Smooth muscle cell (in vitro differentiated cells): ENCODE measurements around the gene ACIN1. TPM values are rescaled to one million over a fixed set of nuclear protein-coding genes. Genes with fewer than 3 reads are reported as not detected.
"Not testable (repeated sequence)": the region's sequence is repeated elsewhere in the genome, so short reads cannot be mapped to it uniquely, and the experiment has no call there.

ENCODE experiments used
- DNase-seq: peaks from one replicate; lab custom pipeline; 2025; ENCODE audit not compliant: unreplicated experiment; lab: John Stamatoyannopoulos, UW
- H2AFZ ChIP-seq: fragments of 200-600 bp; sonication (generic); 2 replicates; pipeline ENCODE4 v1.6.0; 2016; ENCODE audit warnings: antibody characterized with exemption, low read depth, mild to moderate bottlenecking
- H3F3A ChIP-seq: fragments of 200-600 bp; sonication (generic); 2 replicates; pipeline ENCODE4 v1.6.0; 2017; ENCODE audit warnings: antibody characterized with exemption, low read depth
- H3K27ac ChIP-seq: fragments of 200-600 bp; sonication (generic); 2 replicates; pipeline ENCODE4 v1.5.1; 2016; ENCODE audit warnings: low read depth, mild to moderate bottlenecking
- H3K27me3 ChIP-seq: fragments of 200-600 bp; sonication (generic); 2 replicates; pipeline ENCODE4 v1.6.1; 2016; ENCODE audit warnings: low read depth, mild to moderate bottlenecking
- H3K36me3 ChIP-seq: fragments of 200-600 bp; sonication (generic); 2 replicates; pipeline ENCODE4 v1.5.1; 2016; ENCODE audit warnings: low read depth
- H3K4me1 ChIP-seq: fragments of 200-600 bp; sonication (generic); 2 replicates; pipeline ENCODE4 v1.5.1; 2016; ENCODE audit warnings: low read depth
- H3K4me2 ChIP-seq: fragments of 200-600 bp; sonication (generic); 2 replicates; pipeline ENCODE4 v1.6.0; 2016; ENCODE audit warnings: mild to moderate bottlenecking
- H3K4me3 ChIP-seq: fragments of 200-600 bp; sonication (generic); 2 replicates; pipeline ENCODE4 v1.5.1; 2016; ENCODE audit warnings: mild to moderate bottlenecking
- H3K79me2 ChIP-seq: fragments of 200-600 bp; sonication (generic); 2 replicates; pipeline ENCODE4 v1.6.0; 2016; ENCODE audit warnings: low read depth, mild to moderate bottlenecking
- H3K9ac ChIP-seq: fragments of 200-600 bp; sonication (generic); 2 replicates; pipeline ENCODE4 v1.6.0; 2016; ENCODE audit warnings: low read depth
- H3K9me3 ChIP-seq: fragments of 200-600 bp; sonication (generic); replicated peaks from 2 replicates; pipeline ENCODE4 v1.5.1; 2016; ENCODE audit warnings: low read depth
- H4K20me1 ChIP-seq: fragments of 200-600 bp; sonication (generic); 2 replicates; pipeline ENCODE4 v1.6.0; 2016; ENCODE audit warnings: low read depth
- CTCF ChIP-seq: fragments of 200-600 bp; sonication (generic); IDR thresholded peaks from 2 replicates; pipeline ENCODE4 v1.5.1; 2017; ENCODE audit warnings: borderline replicate concordance, mild to moderate bottlenecking, antibody characterized with exemption; ENCODE audit not compliant: insufficient read depth, poor library complexity, severe bottlenecking
- WGBS: methylation state at CpG from one replicate; pipeline ENCODE4 v1.1.7; 2016; ENCODE audit warnings: low lambda C conversion rate; 5-methylcytosine and 5-hydroxymethylcytosine counted together
- polyA plus RNA-seq: library from polyadenylated mRNA; unstranded; fragments of >200 nt; fragmentation: Nextera tagmentation; extraction: Ambion mirVana; gene quantifications from 2 replicates; pipeline ENCODE4 v1.2.1, GENCODE V29; 2016
- total RNA-seq: library from RNA; depleted of rRNA; stranded (reverse); fragments of >200 nt; gene quantifications from 2 replicates; pipeline ENCODE4 v1.2.3, GENCODE V29; 2014

Gene ACIN1
- total and polyA plus RNA-seq, 2 experiments from 2014 or later: 33.7 to 64.5 TPM

GRCh38 chr14:23015618-23016017 lies 79.3 kb downstream of the ACIN1 start:
- Histone ChIP-seq H3K79me2 (no peaks in the 10 kb centered on the region), H3F3A (no peaks in the 10 kb centered on the region), H3K27me3 (no peaks in the 10 kb centered on the region), H3K4me2 (no peak overlapping the region), H4K20me1 (no peaks in the 10 kb centered on the region), H3K9ac (no peak overlapping the region), H3K36me3 (no peaks in the 10 kb centered on the region), H3K27ac (no peak overlapping the region), H2AFZ (no peak overlapping the region), H3K4me1 (no peaks in the 10 kb centered on the region), H3K4me3 (no peak overlapping the region), H3K9me3 (no peaks in the 10 kb centered on the region)
- DNase-seq: no peak
- 89% methylated on average over 4 of the region's 4 CpGs for WGBS
- TF ChIP-seq CTCF: no peak

- H3K9me3 ChIP-seq, H3K27me3 ChIP-seq, H3K4me1 ChIP-seq, H3F3A ChIP-seq, H3K9ac ChIP-seq, H3K79me2 ChIP-seq, H3K36me3 ChIP-seq, DNase-seq, H2AFZ ChIP-seq, H3K4me2 ChIP-seq, H4K20me1 ChIP-seq, H3K4me3 ChIP-seq, H3K27ac ChIP-seq: not testable (repeated sequence)
- 98% methylated on average over 5 of the region's 5 CpGs for WGBS
These were observed 81.2 kb downstream of the ACIN1 start for GRCh38 chr14:23013749-23014054.

- no peaks in the 10 kb centered on the region for H3K9me3 ChIP-seq
- H3K4me2 ChIP-seq: no peak overlapping the region
- no peak for TF ChIP-seq CTCF
- WGBS: 78% methylated on average over 6 of the region's 6 CpGs
- H3F3A ChIP-seq: no peaks in the 10 kb centered on the region
- H2AFZ ChIP-seq: no peak overlapping the region
- no peak overlapping the region for H3K9ac ChIP-seq
- no peaks in the 10 kb centered on the region for H3K36me3 ChIP-seq
- no peaks in the 10 kb centered on the region for H4K20me1 ChIP-seq
- no peak for DNase-seq
- H3K4me1 ChIP-seq: no peaks in the 10 kb centered on the region
- H3K79me2 ChIP-seq: no peaks in the 10 kb centered on the region
- no peaks in the 10 kb centered on the region for H3K27me3 ChIP-seq
- no peak overlapping the region for H3K4me3 ChIP-seq
- H3K27ac ChIP-seq: no peak overlapping the region
These were observed 81.7 kb downstream of the ACIN1 start for GRCh38 chr14:23013054-23013748.

- peak within 1 kb of the TSS; percentile 86 for H3K4me2 ChIP-seq
- H3K9me3 ChIP-seq: no peaks in the 10 kb centered on the region
- peak within 1 kb of the TSS; percentile 66 for H3K4me3 ChIP-seq
- H3K79me2 ChIP-seq: no peaks in the 10 kb centered on the region
- TF ChIP-seq CTCF: no peak
- no peaks in the 10 kb centered on the region for H4K20me1 ChIP-seq
- H2AFZ ChIP-seq: peak within 1 kb of the TSS; percentile 95
- no peaks in the 10 kb centered on the region for H3K36me3 ChIP-seq
- peak within 1 kb of the TSS; percentile 47 for H3K9ac ChIP-seq
- peak; percentile 5 for DNase-seq
- peak within 1 kb of the TSS; percentile 42 for H3K27ac ChIP-seq
- whole genome bisulfite sequencing: 9% methylated on average over 28 of the region's 40 CpGs
- peaks cover 11% of the 10 kb centered on the region for H3K4me1 ChIP-seq
- peaks cover 3% of the 10 kb centered on the region for H3F3A ChIP-seq
- H3K27me3 ChIP-seq: no peaks in the 10 kb centered on the region
These were observed 84.8 kb downstream of the ACIN1 start, which contains the start of gene C14orf93 for GRCh38 chr14:23009939-23010726. TSS of gene C14orf93 (minus strand) at chr14:23010143. CDS start at chr14:22999023, 11,120 bp downstream.
